Measurements from ENCODE around the gene COMT.
A peak's percentile ranks its signal among the peaks of the same experiment; 100 is the strongest.

COMT gene

DNA sequence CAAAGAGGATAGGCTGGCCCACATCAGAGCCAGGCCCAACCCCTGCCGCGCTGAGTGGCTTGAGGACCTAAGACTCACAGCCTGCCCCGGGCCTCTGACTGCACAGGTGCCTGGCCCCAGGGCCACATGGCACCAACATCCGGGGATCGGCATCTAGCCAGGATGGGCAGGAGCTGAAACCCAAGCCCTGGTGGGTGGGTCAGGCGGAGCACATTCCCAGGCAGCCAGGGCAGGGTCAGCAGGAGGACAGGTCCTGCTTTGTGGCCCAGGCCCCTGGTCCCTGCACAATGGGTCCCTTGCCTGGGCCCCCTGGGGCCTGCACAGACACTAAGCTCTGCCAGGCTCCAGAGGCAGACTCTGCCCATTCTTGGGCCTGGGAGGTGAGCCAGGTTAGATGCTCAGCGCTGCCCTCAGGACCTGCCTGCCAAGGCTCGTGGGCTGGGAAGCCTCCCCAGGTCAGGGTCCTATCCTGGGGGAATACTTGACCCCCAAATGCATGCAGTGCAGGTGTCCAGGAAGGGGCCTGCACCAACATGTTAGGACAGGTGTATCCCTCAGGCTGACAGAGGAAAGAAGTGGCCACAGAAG, 41.5 kb downstream of the COMT start:
- no peak for DNase-seq (ENCODE audit: low spot score)

DNA sequence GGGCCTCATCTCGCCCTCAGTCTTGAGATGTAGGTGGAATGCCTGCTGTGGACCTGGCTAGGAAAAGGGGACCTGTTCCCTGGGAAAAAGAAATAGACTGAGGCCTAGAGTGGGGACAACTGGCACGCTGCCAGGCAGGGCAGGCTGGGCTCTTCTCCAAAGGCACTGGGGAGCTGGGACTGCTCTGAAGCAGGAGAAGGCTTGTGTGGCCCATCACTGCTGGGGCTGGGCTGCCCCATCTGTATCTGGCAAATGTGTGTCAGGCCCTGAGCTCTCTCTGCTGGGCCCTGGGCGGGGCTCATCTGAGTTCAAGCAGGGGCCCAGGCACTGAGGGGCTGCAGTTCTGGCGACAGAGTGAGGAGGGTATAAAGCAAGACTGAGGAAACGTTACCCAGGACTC, 42.2 kb downstream of the COMT start:
- no peak for DNase-seq (ENCODE audit: low spot score)

DNA sequence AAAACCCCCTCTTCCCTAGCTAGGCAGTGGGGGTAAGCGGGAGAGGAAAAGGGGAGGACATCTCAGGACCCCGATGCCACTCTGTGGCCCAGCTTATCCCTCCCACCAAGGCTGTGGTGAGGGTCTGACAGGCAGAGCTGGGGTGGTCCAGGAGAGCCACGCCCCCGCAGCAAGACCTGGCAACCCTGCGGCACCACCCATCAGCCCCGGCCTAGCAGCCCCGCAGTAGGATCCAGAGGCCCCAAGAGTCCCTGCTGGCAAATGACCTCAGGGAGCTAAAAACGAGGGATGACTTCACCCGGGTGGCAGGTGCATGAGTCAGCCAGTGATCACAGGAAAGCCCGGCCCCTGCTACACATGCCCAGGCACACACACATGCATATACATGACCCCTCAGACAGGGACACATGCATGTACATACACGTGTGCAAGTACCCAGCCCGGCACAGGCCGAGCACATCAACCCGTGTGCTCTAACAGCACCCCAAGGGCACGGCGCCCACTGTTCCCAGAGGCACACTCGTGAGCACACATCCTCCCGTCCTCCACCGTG, 42.7 kb downstream of the COMT start:
- DNase-seq (ENCODE audit: low spot score) = peak; percentile 55

DNA sequence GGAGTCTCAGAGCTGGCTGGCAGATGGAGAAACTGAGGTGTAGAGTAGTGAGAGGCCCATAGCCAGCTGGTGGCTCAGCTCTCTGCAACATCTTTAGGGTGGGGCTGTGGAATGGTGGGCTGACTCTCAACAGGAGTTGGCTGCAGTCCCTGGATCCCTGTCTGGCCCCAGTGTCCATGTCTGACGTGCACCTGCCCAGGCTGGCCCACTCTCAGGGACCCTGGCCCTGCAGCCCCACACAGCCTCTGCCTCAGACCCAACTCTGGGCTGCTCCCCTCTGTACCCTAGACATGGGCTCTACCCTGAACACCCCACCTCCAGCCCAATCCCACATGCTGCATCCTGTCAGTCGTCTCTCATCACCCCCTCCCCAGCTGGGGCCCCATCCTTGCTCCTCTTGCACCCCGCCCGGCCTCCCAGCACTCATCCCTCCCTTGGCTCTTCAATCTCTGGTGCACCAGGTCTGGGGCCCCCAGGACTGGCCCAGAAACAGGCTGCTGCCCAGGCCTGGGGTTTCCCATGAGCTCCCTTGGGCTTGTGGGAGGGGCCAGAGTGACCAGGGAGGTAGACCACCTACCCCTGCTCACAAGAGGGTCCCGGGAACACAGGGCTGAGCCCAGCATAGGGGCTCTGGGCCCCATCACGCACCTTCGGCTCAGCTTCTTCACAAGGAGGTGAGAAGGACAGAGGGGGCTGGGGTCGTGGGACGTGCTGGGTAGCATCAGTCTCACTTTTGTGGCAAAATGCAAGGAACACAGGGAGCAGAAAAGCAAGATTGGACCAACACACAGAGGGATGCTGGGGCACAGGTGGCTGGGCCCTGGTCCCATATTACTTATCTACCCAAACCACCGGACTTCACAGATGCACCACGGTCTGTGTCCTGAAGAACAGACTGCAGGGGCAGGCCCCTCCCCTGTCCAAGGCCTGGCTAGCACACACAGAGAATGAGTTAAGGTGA, 43.6 kb downstream of the COMT start:
- no peak for DNase-seq (ENCODE audit: low spot score)

DNA sequence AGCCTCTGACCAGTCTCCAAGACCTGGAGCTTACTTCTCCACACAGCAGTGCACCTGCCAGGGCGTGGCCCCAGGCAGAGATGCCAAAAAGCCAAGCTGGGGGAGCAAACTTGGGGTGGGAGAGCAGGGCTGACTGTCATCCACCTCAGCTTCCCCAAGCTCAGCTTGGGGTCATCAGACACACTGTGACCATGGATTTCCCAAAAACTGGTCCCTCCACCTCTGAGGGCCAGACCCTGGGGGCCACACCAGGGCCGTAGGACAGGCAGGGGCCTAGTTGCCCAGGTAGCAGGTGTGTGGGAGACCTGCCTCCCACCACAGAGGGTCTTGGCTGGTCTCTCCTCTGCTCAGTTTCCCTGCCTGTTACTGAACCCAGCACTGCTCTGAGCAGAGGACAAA, 44.4 kb downstream of the COMT start:
- DNase-seq (ENCODE audit: low spot score) = no peak

DNA sequence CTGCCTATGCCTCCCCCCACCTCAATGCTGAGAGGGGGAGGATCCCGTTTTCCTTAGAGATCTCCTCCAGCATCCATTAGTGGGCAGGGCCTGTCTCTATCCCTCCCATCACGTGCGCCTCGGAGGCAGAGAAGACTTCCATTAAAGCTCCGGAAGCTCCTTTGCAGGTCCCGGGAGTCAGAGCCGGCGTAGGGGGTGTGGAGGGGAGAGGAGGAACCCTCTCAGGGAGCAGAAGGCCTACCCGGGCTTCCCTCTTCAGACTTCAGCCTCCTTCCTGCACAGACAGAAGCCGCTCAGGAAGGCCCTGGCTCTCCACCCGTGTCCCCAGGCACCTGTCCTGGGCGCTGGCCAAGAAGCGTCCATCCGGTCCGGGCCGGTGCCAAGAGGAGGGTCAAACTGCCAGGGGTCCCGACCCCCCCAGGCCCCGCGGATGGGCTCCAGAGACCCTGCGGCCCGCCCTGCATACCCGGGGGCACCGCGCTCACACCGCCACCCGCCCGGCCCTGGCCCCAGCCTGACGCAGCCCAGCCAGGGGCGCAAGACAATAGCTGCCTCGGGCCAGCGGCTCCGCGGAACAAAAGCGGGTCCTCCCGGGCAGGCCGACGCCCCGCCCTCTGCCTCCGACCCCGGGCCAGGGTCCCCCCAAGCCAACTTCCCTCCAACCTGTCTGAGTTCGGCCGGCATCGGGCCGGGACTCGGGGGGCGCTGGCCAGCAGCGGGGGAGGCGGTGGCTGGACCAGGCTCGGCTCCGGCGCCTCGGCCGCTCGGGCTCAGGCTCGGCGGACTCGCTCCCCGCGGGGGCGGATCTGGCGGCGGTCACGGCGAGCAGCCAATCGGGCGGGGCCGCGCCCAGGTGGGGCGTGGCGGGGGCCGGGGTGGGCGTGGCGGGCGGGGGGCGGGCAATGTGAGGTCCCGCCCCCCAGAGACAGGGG, 45.1 kb downstream of the COMT start:
- DNase-seq (ENCODE audit: low spot score) = peak; percentile 72

DNA sequence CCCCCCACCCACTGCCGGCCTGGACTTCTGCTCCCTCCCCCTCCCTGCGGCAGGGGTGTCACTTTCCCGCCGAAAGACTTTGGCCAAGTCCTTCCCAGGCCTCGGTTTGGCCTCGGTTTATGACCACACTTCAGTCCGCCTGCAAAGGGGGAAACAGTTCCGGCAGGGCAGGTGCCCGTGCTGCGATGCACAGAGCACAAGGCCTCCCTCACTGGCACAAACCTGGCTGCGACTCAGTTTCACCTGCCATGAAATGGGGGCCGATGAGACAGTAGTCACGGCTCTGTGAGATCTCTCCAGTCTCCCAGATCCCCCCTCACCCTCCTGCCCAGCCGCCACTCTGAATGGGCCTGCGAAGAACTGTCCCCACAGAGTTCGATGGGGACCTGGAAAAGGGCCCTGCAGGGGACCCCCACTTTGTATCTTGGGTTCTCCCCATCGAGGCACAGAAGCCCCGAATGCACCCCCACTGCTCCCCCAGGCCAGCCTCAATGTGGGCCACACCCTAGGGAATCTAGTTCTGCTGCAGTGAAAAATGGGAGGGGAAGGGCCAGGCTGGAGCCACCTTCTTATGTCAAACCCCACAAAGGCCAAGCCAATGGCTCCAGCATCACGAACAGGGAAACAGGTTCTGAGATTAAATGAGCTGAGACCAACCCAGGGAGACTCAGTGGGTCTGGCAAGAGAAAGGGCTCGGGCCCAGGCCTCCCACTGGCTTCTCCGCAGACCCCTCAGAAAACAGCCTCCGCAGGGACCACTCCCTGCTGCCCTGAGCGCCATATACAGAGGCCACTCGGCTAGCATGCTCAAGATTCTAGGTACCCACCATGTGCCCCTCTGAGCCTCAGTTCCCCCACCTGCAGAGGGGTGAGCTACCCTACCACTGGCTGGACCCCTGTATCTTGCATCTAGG, 46.1 kb downstream of the COMT start:
- no peak for DNase-seq (ENCODE audit: low spot score)

DNA sequence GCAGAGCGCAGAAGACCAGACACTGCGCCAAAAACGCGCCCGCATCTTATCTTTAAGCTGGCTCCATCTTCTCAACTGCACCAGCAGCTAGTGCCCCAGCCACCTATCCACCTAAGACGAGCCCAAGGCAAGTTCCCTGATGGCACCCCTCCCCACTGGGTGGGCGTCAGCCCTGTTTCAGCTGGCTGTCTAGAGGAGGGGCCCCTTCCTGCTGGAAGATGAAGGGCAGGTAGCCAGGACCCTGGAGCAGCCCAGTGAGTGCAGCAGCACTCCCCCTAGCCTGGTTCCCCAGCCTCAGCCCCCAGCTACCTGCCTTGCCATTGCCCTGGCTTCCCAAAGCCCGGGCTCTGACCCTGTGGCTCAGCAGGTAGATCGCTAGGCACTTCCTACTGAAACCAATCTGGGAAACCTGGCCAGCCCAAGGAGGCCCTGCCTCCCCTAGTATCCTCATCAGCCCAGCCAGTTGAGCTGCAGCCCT, 46.8 kb downstream of the COMT start:
- no peak for DNase-seq (ENCODE audit: low spot score)

DNA sequence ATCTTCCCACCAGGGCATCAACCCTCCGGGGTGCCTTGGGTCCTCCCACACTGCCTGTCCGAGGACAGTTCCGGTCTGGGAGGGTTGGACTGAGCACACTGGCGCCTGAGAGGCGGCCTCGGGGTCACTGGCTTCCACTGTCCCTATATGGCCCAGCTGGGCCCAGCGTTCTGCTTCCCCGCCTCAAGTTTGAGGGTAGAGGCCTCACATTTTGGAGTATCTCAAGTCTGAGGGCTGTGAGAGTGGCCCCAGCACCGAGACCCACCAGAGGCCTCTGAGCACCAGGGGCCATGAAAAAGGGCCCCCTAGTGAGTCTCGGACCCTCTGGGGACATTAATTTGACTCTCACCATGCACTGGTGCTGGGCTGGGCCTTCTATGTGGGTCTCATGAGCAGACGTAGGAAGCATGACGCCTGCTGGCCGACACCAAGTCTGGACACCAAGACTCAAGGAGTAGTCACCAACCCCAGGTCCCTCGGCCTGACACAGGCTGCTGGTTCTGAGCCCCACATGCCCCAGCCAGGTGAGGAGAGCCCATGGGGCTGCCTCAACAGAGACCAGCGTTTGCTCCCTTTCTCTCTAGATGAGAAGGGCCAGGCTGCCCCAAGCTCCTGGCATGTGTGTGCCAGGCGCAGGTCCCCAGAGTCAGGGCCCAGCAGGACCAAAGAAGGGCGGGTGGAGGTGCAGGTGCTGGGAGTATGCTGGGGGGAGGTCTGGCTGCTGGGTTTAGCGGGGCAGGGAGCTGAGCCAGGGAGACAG, 47.6 kb downstream of the COMT start:
- DNase-seq (ENCODE audit: low spot score) = no peak

DNA sequence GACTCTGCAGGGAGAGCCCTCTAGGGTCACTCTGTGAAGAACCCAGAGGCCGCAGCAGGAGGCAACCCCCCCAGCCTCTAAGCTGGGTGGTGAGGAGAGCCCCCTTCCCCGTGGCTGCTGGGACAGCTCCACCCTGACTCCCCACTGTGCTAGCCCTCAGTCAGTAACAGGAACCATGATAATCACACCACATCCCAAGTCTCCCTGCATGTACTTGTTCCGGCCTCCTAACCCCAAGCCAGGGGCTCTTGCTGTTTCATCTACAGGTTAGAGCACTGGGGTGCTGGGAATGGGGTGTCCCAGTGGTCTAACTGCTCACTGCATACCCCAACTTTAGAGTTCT, 48.1 kb downstream of the COMT start:
- DNase-seq (ENCODE audit: low spot score) = no peak

DNA sequence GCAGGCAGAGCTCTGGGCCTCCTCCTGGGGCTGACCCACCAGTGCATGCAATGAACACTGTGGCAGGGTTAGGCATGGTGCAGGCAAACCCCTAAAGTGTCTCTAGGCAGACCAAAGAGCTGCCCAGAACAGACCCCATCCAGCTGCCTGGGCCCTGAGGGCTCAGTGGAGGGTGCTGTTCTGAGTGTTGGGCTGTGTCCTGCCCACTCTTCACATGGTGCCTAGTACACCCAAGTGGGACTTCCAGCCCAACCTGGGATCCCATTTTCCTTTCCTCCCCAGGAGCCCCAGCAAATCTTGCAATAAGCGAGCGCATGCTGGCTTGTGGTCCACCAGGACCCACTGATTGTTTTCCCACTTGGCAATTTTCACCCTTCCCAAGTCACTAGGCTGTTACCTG, 48.6 kb downstream of the COMT start:
- no peak for DNase-seq (ENCODE audit: low spot score)

DNA sequence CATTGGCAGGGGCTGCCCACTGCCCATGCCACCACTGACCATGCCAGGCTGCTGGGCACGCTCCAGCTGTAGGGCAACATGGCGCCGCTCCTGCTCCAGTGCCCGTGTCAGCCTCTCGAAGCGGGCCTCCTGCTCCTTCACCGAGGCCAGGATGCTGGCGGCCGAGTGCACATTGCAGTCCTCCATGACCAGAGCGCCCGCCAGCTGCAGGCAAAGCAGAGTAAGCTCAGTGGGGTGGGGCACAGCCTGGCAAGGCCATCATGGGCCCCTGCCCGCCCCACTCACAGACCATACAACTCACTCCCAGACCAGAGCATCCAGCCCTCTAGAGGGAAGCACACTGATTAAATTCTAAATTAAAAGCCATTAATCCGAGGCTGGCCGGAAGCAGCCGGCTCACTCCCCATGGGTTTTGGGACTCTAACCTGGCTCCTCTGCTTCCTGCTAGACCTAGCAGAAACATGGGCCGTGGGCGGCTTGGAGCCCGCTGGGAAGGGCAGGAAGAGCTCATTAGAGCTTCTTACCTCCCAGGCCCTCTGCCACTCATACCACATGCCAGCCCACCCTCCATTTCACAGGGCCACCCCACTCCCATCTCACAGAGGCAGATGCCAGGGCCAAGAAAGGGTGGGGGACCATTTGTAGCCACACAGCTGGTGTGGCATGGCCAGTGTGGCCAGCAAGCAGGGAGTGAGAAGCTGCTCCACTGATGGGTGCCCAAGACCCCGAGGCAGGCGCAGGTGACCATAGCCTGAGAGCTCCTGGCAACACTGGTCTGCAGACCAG, 49.2 kb downstream of the COMT start:
- no peak for DNase-seq (ENCODE audit: low spot score)

DNA sequence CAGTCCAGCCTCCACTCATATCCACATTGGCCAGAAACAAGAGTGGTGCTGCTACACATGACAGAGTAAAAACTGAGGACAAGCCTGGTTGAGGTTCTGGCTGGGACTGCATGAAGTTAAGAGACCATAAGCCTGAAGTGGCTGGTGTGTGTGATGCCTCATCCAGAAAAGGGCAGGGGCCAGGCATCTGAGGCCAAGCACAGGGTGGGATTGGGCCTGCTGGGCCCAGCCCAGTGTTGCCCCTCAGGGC, 49.7 kb downstream of the COMT start:
- DNase-seq (ENCODE audit: low spot score) = no peak

DNA sequence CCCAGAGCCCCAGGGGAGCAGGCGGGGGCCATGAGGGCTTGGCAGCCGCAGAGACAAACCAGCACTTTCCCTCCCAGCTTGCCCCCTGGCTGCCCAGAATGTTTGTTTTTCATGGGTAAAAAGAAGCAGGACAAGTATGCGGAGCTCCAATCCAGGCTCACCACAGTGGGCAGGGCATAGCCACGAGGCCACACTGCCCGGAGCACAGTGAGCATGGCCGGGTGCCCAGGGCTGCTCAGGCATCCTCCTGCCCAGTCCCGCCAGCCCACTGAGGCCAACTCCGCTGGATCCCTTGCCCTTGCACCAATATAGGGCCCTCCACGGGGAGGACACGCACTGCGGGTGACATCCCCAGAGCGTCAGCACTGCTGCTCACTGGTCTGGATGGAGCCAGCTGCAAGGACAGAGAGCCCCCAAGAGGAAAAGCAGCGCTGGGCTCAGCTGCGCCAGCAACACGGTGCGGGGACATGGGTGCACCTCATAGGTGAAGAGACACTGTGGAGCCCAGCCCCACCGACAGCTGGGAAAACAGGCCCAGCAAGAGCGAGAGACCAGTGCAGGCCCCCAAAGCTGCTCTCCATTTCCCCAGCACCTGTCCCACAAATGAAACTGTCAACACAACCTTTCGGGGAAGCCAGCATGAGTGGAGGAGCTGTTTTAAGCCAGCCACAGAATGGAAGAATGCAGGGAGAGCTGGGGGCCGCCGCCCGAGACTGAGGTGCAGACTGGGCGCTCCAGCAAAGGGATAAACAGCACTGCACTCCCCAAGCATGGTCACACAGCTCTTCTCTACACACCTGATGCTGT, 50.3 kb downstream of the COMT start:
- DNase-seq (ENCODE audit: low spot score) = no peak

DNA sequence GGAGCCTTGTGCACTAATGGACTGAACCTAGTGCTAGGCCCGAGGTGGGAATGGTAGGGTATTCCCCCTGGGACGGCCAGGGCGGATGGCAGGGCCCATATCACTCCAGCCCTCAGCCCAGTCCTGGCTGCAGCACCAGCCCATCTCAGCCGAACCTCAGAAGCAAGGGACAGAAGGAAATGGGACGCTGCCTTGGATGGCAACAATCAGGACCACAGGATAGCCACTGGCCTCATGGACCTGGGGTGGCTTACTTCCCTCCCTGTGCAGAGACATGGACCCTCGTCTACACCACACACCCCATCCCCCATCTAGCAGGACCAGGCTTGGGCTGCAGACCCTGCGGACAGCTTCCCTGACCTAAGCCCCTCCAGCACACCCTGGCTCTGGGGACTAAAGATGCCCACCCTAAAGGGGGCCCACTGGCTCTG, 50.9 kb downstream of the COMT start:
- no peak for DNase-seq (ENCODE audit: low spot score)

DNA sequence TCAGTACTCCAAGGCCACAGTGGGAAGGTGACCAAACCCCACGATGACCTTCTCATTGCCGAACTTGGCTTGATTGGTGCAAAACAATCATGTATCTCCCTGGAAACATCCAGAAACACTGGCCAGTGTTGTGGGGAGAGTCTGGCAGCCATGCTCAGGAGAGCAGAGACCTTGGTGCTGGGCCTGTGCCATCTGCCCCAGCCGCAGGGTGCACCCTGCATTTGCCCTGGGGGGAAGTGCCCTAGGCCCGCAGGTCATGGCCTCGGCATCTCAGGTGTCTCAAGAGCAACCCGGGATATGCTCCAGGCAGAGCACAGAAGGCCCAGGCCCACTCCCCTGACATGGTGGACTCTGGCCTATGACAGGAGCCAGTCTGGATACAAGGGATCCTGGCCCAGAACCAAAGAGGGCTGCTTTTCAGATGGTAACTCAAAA, 51.4 kb downstream of the COMT start:
- DNase-seq (ENCODE audit: low spot score) = no peak

DNA sequence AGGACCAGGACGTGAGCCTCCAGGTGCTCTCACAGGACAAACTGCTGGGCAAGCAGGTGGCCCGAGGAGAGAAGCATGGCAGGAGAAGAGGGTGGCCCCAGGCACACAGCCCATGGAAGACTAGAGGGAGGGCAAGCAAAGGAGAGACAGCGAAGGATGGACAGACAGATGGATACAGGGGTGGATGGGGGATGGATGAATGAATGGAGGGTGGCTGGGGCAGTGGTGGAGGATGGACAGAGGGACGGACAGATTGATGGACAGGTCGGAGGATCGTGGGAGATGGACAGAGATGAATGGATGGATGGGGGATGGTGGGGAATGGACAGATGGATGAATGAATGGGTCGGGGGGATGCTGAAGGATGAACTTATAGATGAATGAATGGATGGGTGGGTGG, 52.4 kb downstream of the COMT start:
- DNase-seq (ENCODE audit: low spot score) = no peak

DNA sequence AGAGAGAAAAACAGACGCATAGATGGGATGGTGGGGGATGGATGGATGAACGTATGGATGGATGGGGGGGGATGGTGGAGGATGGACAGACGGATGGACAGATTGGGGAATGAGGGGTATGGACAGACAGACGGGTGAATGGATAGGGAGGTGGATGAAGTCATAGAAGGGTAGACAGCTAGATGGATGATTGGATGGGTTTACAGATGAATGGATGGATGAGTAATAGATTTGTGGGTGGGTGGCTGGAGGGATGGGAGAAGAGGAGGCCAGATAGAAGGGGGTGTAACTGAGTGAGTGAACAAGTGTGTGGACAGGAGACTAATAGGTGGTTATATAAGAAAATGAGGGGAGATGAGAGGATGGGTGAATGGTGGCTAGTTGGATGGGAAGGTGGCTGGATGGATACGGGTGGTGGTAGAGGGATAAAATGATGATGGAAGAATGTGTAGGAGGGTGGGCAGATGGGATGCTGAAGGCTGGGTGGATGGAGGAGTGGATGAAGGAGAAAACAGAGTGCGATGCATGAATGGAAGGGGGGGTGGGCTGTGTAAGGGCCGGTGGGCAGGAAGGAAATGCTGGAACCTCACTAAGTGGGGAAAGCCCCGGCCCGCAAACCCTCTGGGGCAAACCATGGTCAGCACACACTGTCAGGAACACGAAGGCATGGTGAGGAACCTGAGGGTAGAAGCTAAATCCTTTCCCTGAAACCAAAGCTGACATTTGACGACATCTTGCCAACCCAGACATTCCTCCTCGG, 53.5 kb downstream of the COMT start:
- DNase-seq (ENCODE audit: low spot score) = no peak

All from NAMALWA (cell line).